GM12892 (cell line): Measurements from ENCODE around the gene MPRIP.

Source experiments
- DNase-seq: peaks from one replicate; pipeline ENCODE4 v3.0.0; 2011; ENCODE audit not compliant: insufficient read length
- FAIRE-seq: peaks from 2 replicates; lab custom pipeline; 2011; peaks lifted over from hg19 to GRCh38; lab: Jason Lieb, UNC
- POLR2A ChIP-seq: IDR thresholded peaks from 2 replicates; pipeline ENCODE4 v1.6.1; 2011; ENCODE audit warnings: low read depth, low read length, control low read depth
- POLR2AphosphoS5 ChIP-seq: IDR thresholded peaks from 2 replicates; pipeline ENCODE4 v1.6.1; 2011; ENCODE audit warnings: low read depth, low read length, control low read depth
- TAF1 ChIP-seq: IDR thresholded peaks from 2 replicates; pipeline ENCODE4 v1.6.1; 2011; ENCODE audit warnings: low read depth, mild to moderate bottlenecking, control low read depth, low read length, borderline replicate concordance

MPRIP gene

DNA sequence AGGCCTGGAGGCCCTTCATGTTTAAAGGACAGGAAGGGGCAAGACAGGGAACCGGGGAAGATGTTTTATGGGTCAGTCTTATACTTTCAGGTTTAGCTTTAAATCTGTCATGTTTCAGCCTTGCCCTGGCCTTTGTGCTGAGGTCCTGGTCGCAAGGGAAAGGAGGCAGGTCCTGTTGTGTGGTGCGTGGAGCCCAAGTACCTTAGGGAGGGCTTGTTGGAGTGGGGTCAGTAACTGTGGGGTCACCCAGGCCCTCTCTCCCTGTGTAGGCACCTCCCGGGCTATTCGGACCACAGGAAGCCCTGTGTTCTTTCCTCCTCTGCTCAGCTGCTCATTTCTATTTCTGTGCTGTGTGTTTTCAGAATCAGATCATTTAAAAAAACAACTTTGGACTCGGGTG, 42.7 kb downstream of the MPRIP start:
- DNase-seq (no peak), FAIRE-seq (no peak)
- no peak for TF ChIP-seq TAF1
- TF ChIP-seq POLR2A, result no peak
- no peak for TF ChIP-seq POLR2AphosphoS5

DNA sequence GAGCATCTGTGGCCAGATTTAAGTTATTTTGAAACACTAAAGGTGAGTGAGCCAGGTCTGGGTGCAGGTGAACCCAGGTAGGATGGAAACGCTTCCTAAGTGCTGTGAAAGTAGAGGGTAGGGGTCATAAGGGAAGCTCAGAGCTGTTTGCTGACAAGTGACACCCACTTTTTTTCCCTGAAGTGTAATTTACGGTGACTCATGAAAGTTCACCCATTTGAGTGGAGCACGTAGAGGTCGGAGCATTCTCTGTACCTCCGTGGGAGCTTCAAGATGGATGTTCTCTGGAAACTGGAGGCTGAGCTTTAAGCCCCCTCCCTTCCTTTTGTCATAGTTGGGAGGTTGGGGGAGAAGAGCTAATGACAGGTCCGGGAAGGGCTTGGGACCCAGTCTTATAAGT, 44.3 kb downstream of the MPRIP start:
- DNase-seq, result no peak
- TF ChIP-seq TAF1, result no peak
- no peak for TF ChIP-seq POLR2AphosphoS5
- no peak for TF ChIP-seq POLR2A
- FAIRE-seq, result no peak

DNA sequence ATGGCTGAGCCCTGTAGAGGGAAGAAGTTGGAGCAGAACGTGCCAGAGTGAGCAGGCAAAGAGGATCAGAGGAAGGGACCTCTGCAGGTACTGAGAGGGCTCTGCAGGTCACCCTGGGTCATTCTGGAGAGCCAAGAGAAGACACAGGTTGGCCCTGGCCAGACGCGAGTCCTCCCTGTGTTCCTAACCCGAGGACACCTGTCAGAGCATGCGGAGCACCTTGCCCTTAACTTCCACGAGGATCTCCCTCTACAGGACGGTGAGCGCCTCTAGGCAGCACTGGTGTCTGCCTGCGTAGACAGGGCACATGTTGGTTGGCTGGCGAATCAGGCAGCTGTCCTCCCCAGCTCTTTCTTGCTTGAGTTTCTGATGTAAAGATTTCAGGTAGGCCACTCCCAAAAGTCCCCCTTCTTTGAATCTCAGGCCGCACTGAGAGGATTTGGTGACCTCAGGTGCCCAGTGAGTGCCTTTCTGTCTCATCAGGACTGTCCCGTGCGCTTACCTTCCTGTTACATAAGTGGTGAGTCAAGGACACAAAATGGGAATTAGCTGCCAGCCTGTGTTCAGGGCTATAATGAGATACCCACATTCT, 45.3 kb downstream of the MPRIP start:
- DNase-seq (no peak), FAIRE-seq (no peak)
- TF ChIP-seq POLR2A, result no peak
- TF ChIP-seq TAF1, result no peak
- no peak for TF ChIP-seq POLR2AphosphoS5

DNA sequence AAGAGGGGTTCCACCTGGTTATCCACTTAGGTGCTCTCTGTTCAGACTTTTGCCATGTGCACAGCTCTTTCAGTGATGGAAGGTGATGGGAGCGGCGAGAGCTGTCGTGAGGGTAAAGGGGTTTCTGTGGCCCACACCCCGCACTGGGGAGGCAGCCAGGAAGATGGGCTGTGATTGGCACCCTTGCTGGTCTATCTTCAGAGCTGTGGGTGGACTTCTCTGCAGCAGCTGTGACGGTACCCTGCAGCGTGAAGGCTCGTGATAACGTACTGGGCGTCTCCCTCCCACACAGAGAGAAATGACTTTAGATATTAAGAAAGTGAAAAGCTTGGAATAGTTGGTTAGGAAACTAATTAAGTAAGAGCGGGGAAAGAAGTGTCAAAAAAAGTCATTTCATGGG, 45.8 kb downstream of the MPRIP start:
- no peak for DNase-seq
- FAIRE-seq, result no peak
- TF ChIP-seq POLR2A (no peak), POLR2AphosphoS5 (no peak), TAF1 (no peak)

DNA sequence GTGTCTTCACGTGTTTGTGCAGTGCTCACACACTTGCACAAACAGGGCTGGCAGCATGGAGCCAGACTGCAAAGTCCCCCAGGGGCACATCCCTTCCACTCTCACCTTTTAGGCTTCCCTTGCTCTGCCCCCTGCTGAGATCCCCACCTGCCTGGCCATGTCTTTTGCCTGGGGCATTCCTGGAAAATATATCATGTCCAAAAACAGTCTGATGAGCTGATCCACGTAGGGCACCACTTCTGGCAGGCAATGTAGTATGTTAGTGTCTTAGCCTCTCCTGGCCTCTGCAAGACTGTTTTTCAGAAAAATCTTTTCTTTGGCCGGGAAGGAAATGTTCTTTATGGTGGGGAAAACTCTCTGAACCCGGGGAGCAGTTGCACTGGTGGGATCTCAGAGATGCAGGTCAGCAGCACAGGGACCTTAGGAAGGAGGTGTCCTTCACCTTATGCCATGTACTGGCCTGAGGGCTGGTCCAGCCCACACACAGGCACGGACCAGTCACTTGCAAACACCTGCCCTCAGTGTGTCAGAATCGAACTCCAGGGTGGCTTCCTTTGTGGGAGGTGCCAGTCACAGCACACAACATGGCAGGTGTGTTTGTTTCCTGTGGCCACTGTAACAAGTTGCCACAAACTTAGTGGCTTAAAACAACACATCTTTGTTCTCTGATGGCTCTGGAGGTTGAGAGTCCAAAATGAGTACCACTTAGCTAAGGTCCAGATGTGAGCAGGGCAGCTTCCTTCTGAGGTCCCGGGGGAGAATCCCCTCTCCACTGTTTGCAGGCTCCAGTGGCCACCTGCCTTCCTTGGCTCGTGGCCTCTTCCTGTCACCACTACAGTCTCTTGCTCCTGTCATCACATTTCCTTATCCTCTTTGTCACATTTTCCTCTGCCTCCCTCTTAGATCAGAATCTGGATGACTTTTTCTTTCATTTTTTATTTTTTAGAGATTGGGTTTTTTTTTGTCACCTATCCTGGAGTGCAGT, 46.6 kb downstream of the MPRIP start:
- DNase-seq, result no peak
- FAIRE-seq, result peak; percentile 83
- TF ChIP-seq POLR2A, result no peak

DNA sequence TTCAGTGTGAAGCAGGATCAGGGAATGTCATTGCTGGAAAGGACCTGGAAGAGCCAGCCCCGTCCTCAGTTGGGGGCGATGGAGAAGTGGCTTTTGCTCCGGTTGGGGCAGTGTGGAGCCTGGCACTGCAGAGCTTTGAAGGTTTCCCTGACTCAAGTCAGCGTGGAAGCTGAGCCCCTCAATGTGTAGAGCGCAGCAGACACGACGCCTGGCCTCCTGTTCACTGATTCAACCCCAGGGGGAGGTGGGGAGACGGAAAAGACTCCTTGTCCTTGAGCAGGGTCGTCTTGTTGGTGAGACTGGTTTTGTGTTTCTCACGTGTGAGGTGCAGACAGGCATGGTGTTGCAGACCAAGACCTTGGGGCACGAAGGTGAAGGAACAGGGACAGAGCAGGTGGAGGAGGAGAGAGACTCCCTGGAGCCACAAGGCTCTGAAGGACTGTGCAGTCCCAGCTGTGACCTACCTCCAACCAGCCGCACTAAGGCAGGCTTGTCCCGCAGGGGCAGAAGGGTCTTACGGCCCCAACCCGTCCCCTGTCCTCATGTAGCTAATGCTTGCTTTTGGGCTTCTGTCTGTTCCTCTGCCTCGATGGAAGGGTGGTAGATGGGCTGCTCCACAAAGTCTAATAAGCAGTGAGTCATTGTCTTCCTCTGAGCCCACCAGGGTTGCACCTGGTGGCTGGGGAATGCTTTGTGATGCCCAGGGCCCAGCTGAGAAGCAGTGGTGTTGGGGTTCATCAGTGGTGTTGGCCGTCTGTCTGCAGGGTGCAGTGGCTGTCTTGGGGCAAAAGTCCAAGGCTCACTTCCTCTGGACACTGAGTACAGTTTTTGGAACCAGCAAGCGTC, 47.8 kb downstream of the MPRIP start:
- no peak for DNase-seq
- no peak for FAIRE-seq
- TF ChIP-seq POLR2A, result no peak
- no peak for TF ChIP-seq POLR2AphosphoS5
- TF ChIP-seq TAF1, result no peak

DNA sequence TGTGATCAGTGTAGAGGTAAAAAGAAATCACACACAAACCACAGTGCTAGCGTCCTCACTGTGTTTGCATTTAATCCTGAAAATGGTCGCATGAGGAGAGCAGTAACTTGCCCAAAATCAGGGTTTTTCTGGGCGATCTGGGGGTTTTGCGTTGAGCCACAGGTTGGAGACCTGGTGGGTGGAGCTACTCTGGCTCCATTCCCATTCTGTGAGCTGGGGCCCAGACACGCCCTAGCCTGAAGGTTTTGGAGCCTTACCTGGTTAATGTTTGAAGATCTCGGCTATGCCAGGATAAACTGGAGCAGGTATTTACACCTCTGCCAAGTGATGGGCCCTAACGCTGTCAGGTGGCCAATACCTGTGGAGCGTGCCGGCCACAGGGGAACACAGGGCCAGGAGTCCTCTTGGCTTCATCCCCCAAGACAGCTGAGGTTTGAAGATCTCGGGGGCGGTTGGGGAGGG, 48.4 kb downstream of the MPRIP start:
- FAIRE-seq (no peak), DNase-seq (no peak)
- TF ChIP-seq TAF1, result no peak
- no peak for TF ChIP-seq POLR2AphosphoS5
- TF ChIP-seq POLR2A, result no peak

DNA sequence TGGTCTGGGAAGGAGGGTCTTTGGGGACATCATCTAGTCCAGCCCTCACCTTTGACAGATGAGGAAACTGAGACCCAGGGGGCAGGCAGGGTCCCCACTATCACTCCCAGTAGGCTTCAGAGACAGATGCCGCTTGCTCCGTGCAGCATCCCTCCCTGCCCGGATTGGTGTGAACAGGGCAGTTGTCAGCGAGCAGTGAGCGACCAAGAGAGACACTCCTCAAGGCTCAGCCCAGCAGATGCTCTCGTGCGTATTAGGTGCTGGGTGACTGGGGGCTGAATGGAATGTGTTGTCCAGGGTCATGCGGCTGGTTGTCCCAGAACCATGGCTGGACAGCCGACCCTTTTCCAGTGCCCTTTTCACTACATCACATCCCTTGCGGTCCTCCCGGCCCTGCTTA, 49.0 kb downstream of the MPRIP start:
- FAIRE-seq (no peak), DNase-seq (no peak)
- TF ChIP-seq TAF1, result no peak
- TF ChIP-seq POLR2A, result no peak

DNA sequence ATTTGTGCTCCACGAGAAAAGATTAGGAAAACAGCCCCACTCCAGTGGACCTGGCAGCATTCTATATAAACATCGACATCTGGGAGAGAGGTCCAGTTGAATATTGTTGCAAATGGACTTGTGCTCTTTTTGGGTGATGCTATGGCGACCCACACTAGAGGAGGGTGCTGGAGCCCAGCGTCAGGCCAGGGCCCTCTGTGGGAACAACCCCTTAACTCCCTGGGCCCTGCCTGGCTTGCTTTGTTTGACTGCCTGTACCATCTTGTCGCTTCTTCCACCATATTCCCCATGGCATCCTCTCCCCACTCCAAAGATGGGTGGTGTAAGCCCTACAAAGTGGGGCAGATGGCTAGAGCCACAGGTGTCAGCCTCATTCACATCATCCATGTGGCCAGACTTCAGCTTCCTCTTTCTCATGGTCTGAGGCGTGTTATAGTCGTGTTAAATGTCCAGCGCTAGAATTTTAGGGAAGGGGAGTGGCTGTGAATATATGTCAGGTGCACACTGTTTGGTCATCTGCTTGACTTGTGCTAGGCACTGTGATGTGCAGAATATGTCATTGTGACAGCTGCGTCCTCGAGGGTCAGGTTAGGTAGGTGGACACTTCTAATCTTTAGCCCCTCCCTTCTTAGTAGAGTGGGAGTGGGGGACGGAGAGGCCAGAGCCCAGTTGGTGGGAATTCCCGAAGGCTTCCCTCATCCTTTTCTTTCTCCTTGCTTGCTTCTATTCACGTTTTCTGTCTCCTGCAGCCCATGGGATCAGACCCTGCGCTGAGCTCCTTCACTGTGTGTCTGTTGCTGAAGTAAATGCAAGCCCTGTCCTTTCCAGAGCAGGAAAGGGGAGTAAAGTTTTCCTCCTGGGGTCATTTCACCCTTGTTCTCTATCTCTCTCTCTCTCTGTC, 49.8 kb downstream of the MPRIP start:
- no peak for DNase-seq
- FAIRE-seq, result no peak
- TF ChIP-seq POLR2A (no peak), TAF1 (no peak), POLR2AphosphoS5 (no peak)

DNA sequence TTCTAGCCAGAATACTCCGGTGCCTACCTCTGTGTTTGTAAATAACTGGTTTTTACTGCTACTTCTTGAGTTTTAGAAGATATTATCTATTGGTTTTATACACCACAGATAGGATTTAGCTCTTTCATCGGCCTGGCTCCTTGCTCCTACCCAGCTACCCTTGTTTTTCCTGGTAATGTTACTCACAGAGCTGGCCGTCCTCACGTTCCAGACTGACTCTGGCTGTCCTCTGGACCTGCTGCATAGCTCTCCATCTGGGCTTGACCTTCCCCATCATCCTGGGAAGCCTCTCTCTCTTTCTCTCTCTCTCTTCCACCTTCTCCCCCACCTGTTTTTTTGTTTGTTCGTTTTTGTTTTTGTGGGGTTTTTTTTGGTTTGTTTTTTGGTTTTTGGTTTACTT, 51.5 kb downstream of the MPRIP start:
- FAIRE-seq (no peak), DNase-seq (no peak)
- TF ChIP-seq POLR2AphosphoS5 (no peak), TAF1 (no peak), POLR2A (no peak)

DNA sequence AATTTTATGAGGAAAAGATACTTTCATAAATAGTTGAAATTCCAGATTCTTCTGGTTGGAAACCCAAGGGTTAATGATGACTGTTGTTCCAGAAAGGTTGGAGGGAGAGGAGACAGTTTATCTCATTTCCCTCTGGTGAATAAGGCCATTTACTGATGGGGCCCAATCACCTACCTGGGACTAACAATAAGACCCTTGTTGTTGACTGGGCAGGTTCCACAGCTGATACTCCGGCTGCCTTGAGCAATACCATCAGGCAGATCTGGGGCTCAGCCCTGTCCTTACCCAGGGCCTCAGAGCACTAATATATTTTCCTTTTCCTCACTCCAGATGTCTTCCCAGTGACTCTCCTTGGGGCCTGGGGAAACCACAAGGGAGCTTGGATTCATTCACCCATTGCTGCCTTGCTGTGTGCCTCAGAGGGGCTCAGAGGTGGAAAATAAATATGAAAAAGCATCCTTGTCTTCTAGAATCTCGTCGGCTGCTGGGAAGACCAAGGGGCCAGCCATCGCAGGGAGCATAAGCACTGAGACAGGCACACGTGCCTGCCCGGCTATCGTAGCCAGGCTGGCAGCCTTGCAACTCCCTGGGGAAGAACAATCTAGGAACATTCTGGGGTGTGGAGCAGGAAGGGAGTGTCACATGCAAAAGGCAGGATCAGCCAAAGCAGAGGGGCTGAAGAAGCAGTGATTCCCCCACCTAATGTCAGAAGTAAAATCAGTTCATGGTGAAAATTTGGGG, 54.4 kb downstream of the MPRIP start:
- DNase-seq (no peak), FAIRE-seq (no peak)
- TF ChIP-seq TAF1 (no peak), POLR2AphosphoS5 (no peak), POLR2A (no peak)
